Measurements from ENCODE around the gene RAD23A.
"Not testable (repeated sequence)": the region's sequence is repeated elsewhere in the genome, so short reads cannot be mapped to it uniquely, and the experiment has no call there.

Gene RAD23A

DNA sequence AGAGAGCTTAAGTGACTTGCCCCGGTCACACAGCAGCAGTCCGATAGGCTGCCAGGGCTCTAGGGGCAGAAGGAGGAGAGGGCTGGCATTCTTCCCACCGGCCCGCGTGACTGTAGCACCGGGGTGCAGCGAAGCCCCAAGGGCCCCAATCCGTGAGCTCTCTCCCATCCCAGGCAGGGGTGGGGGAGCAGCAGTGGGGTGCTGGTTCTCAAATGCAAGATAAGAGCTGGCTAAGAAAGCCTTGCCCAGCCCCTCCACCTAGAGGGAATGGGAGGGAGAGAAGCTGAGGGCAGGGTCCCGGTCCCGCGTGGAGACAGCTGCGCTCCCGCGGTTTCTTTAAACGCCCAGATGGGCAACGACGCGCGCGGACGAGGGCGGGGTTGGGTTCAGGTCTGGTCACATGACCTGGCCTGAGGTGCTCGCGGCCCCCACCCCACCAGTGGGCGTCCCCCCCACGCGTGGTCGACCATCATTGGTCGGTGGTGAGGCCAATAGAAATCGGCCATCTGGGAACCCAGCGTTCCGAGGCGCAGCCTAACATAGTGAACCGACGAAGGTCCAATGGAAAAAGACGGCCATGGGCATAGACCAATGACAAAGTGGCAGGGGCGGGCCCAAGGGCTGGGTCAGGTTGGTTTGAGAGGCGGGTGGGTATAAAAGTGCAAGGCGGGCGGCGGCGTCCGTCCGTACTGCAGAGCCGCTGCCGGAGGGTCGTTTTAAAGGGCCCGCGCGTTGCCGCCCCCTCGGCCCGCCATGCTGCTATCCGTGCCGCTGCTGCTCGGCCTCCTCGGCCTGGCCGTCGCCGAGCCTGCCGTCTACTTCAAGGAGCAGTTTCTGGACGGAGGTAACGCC, 7.5 kb upstream of the RAD23A start, which contains the start of gene CALR:
CALR (plus strand) TSS at position 683 of the 852 bp plus-strand sequence; CDS start at position 754, 71 bp downstream.
- in situ Hi-C loops (cut with MboI; ENCODE audit: low sequenced_read_pairs) = no loop called here

DNA sequence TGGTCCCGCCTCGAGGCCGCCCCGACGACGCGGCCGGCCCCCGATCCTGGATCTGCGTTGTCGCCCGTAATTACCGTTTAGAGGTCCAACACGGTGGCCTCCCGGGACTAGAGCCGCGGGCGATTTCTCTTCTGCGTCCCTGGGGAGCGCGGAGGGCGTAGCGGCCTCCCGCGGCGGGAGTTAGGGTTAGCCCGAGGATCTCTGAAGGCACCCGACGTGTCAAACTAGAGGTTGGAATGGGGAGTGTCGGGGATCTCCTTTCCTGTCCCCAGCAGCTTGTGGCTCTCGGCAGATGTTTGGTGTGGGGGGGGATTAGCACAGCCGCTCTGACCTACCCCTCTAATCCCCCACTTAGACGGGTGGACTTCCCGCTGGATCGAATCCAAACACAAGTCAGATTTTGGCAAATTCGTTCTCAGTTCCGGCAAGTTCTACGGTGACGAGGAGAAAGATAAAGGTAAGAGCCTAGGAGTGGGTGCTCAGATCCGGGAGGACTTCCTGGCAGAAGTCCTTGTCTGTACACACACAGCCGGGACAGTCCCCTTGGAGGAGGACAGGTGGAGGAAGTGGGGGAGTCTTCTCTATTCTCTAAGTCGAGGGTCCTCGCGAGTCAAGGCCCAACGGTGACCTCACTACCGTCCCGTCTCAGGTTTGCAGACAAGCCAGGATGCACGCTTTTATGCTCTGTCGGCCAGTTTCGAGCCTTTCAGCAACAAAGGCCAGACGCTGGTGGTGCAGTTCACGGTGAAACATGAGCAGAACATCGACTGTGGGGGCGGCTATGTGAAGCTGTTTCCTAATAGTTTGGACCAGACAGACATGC, 6.7 kb upstream of the RAD23A start:
- in situ Hi-C loops (cut with MboI; ENCODE audit: low sequenced_read_pairs) = no loop called here

DNA sequence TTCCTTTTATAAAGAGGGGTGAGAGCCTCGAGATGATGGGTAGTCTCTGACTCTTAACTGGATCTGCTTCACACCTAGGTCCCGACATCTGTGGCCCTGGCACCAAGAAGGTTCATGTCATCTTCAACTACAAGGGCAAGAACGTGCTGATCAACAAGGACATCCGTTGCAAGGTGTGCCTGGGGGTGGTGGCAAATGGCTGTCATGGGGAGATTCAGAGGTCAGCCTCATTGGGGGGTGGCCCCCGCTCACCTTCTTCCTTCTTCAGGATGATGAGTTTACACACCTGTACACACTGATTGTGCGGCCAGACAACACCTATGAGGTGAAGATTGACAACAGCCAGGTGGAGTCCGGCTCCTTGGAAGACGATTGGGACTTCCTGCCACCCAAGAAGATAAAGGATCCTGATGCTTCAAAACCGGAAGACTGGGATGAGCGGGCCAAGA, 5.7 kb upstream of the RAD23A start:
- in situ Hi-C loops (cut with MboI; ENCODE audit: low sequenced_read_pairs) = no loop called here

DNA sequence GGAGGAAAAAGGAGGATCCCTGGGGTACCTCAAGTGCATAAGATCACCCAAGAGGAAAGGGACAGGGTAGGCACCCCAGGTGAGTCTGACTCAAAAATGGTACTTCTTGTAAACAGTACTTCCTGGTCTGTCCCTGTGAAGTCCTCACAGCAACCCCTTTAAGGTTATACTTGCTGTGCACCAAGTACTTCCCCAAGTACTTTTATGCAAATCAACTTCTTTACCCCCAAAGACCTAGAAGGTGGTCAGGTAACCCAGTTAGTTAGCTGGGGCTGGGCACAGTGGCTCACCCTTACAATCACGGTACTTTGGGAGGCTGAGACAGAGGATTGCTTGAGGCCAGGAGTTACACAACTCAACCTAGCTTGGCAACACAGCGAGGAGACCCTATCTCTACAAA, 4.8 kb upstream of the RAD23A start:
- in situ Hi-C loops (cut with MboI; ENCODE audit: low sequenced_read_pairs) = no loop called here

- in situ Hi-C loops (cut with MboI; ENCODE audit: low sequenced_read_pairs) = no loop called here
These were observed 2.1 kb upstream of the RAD23A start for GRCh38 chr19:12943437-12944044.

DNA sequence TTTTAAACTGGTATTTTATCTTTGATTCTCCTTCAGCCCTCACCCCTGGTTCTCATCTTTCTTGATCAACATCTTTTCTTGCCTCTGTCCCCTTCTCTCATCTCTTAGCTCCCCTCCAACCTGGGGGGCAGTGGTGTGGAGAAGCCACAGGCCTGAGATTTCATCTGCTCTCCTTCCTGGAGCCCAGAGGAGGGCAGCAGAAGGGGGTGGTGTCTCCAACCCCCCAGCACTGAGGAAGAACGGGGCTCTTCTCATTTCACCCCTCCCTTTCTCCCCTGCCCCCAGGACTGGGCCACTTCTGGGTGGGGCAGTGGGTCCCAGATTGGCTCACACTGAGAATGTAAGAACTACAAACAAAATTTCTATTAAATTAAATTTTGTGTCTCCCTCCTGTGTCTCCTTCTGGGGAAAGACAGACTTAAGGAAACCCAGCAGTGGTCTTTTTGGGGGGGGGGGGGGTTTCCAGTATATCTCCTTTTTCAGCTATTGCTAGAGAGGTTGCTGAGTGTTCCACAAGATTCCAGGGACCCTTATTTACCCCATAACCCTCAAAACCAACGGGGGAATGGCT, 1.5 kb upstream of the RAD23A start:
- in situ Hi-C loops (cut with MboI; ENCODE audit: low sequenced_read_pairs) = no loop called here

- in situ Hi-C loops (cut with MboI; ENCODE audit: low sequenced_read_pairs) = no loop called here
These were observed 545 bp downstream of the RAD23A start for GRCh38 chr19:12946092-12946721.

DNA sequence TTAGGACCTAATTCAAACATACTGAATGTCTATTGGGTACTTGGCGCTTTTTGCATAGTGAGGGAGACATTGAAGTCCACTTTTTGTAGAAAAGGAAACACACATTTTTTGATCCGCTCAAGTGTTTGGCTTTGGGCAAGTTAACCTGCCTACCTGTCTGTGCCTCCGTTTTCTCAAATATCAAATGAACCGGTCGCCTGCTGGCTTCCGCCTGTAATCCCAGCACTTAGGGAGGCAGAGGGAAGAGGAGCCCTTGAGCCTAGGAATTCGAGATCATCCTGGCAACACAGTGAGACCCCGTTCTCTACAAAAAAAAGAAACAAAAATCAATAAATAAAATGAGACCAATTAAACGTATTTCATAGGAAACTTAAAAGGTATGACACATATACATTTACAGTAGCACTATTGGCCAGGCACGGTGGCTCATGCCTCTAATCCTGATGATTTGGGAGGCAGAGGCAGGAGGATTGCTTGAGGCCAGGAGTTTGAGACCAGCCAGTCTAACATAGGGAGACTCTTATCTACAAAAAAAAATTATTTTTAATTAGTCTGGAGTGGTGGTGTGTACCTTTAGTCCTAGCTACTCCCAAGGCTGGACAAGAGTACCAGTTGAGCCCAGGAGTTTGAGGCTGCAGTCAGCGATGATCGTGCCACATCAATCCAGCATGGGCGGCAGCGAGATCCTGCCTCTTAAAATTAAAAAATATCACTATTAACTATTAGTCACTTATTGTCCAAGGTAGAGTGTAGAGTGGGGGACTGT, 1.3 kb downstream of the RAD23A start:
- in situ Hi-C loops (cut with MboI; ENCODE audit: low sequenced_read_pairs) = no loop called here

DNA sequence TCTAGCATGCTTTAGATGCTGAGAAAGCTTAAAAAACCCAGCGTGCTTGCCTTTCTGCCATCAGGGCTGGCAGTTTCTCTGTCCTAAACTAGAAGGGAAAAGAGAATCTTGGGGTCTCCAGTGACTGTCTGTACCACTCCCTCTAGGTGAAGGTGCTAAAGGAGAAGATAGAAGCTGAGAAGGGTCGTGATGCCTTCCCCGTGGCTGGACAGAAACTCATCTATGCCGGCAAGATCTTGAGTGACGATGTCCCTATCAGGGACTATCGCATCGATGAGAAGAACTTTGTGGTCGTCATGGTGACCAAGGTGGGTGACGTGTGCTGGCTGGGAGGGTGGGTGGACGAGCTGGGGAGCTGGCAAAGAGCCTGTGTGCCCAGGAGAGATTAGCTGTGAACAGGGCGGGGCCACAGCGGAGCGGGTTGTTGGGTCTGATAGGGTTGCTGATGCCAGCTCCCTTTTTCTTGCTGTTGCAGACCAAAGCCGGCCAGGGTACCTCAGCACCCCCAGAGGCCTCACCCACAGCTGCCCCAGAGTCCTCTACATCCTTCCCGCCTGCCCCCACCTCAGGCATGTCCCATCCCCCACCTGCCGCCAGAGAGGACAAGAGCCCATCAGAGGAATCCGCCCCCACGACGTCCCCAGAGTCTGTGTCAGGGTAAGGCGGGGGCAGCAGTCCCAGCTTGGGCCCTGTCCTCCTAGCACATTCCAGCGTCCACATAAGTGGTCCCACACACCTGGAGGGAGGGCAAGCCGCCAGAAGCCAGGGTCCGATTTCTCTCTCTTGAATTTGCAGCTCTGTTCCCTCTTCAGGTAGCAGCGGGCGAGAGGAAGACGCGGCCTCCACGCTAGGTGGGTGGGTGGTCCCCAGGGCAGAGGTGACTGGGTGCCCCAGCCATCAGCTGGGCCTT, 2.3 kb downstream of the RAD23A start:
- in situ Hi-C loops (cut with MboI; ENCODE audit: low sequenced_read_pairs) = no loop called here

DNA sequence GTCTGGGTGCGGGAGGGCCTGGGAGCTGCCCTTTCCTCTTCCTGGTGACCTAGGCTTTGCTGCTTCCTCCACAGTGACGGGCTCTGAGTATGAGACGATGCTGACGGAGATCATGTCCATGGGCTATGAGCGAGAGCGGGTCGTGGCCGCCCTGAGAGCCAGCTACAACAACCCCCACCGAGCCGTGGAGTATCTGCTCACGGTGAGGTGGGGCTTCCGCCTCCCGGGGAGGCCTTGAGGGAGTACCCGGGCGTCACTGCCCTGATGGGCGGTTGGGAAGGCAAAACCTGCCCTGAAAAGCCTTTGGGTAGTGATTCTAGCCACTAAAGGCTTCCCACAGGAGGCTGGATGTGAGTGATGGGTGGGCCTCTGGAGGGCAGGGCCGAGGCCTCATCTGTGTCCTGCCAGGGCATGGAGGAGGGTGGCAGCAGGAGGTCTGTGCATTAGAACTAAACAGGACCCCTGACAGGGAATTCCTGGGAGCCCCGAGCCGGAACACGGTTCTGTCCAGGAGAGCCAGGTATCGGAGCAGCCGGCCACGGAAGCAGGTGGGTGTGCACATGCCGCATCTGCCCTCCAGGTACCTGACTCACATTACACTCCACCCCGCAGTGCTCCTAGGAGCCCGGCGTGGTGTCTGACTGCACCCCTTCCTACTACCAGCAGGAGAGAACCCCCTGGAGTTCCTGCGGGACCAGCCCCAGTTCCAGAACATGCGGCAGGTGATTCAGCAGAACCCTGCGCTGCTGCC, 3.1 kb downstream of the RAD23A start:
- in situ Hi-C loops (cut with MboI; ENCODE audit: low sequenced_read_pairs) = no loop called here

- in situ Hi-C loops (cut with MboI; ENCODE audit: low sequenced_read_pairs) = no loop called here
These were observed 4.0 kb downstream of the RAD23A start for GRCh38 chr19:12949363-12950283.

DNA sequence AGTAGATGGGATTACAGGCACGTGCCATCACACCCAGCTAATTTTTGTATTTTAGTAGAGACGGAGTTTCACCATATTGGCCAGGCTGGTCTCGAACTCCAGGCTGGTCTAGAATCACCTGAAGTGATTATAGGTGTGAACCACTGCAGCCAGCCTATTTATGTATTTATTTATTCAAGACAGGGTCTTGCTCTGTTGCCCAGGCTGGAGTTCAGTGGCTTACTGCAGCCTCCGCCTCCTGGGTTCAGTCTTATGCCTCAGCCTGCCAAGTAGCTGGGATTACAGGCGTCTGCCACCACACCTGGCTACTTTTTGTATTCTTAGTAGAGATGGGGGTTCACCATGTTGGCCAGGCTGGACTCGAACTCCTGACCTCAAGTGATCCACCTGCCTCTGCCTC, 6.4 kb downstream of the RAD23A start:
- in situ Hi-C loops (cut with MboI; ENCODE audit: low sequenced_read_pairs) = not testable (repeated sequence)

- in situ Hi-C loops (cut with MboI; ENCODE audit: low sequenced_read_pairs) = no loop called here
These were observed 7.0 kb downstream of the RAD23A start for GRCh38 chr19:12952488-12953137.

DNA sequence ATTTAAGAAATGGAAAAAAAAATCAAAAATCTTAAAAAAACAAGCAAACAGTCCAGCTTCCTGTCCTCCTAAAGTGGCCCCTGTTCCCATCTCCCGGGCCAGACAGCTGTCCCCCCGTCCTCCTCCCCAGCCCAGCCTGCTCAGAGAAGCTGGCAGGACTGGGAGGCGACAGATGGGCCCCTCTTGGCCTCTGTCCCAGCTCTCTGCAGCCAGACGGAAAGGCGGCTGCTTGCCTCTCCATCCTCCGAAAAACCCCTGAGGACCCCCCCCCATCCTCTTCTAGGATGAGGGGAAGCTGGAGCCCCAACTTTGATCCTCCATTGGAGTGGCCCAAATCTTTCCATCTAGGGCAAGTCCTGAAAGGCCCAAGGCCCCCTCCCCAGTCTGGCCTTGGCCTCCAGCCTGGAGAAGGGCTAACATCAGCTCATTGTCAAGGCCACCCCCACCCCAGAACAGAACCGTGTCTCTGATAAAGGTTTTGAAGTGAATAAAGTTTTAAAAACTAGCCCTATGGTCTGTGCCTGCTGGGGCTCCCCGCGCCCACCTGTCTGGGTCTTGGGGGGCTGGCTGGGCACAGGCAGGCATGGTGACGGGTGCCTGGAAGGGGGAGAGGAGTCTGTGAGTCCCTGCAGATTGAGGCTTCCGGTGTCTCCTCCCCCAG, 7.6 kb downstream of the RAD23A start:
- in situ Hi-C loops (cut with MboI; ENCODE audit: low sequenced_read_pairs) = no loop called here

DNA sequence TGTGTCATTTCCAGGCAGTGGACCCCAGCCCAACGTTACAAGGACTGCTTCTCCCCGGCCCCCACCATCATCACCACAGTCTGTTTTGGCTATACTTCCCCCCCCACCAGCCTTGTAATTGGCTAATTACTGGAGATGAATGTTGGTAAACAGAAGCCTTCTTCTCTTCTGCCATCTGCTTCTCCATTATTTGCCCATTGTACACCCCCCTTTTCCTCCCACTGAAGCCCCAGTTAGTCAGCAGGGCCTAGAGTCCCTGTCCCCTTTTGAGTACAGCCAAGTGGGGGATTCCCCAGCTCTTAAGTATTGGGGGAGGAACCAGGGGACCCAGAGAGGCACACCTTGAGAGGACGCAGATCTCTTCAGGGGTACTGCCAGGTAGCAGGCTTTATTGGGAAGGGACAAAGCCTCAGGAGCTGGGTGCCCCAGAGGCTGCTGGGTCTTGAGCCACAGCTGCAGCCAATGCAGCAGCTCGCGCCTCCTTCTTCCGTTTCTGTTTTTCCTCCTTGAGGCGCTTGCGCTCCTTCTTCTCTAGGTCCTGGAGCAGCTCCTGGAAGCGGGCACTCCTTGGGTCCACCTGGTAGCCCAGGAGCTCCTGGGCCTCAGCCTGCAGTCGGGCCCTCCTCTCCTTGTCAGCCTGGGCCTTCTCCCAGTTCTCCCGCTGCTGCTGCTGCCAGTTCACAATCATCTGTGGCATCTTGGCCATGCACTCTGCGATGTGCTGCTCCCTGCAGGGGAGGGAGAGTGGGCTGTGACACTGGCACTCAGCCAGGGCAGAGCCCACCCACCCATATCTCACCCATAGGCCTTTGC, 8.3 kb downstream of the RAD23A start:
- in situ Hi-C loops (cut with MboI; ENCODE audit: low sequenced_read_pairs) = no loop called here
